HCT116 (cell line): ENCODE measurements around the gene VPS26A. TPM values are rescaled to one million over a fixed set of nuclear protein-coding genes. Genes with fewer than 3 reads are reported as not detected.

Experiments
- ATAC-seq: fragments of 200-7000 bp; cut with Tn5 transposase; 2 replicates; pipeline ENCODE4 v1.9.1; 2020; ENCODE audit warnings: mild to moderate bottlenecking, moderate library complexity
- BruUV-seq: library from RNA; stranded (reverse); fragments of 400-500 nt; replicated peaks from 2 replicates; lab custom pipeline; 2021; lab: Mats Ljungman, UMichigan
- CTCF ChIA-PET: fragments of 300-600 bp; sonication (Branson Sonifier 250); formaldehyde crosslinking; loops from one replicate; lab custom pipeline; 2021; ENCODE audit warnings: antibody characterized with exemption; lab: Charles Lee
- POLR2A ChIA-PET: fragments of 300-600, 350-600 bp; sonication (Branson Sonifier 250); formaldehyde crosslinking; loops from one replicate; lab custom pipeline; 2021; ENCODE audit warnings: antibody characterized with exemption; lab: Charles Lee
- RAD21 ChIA-PET, 2 experiments: fragments of 300-600 bp; sonication (Branson Sonifier 250); formaldehyde crosslinking; loops; one replicate each; lab custom pipeline; 2023; ENCODE audit warnings: low total read pairs in 2 of 2; ENCODE audit not compliant: uncharacterized antibody in 2 of 2, unreplicated experiment in 2 of 2, low non-redundant PET in 1 of 2; lab: Charles Lee
- DNase-seq: peaks from one replicate; pipeline ENCODE4 v3.0.0-alpha.2; 2010; ENCODE audit warnings: low read depth, low spot score
- H2AFZ ChIP-seq: fragments of 200-600 bp; shearing (Covaris generic), sonication (generic); 2 replicates; pipeline ENCODE4 v1.6.1; 2017; ENCODE audit warnings: low read depth, mixed run types, mixed read lengths, antibody characterized with exemption, low read length; ENCODE audit not compliant: poor library complexity, severe bottlenecking
- H3K27ac ChIP-seq: 2 replicates; pipeline ENCODE4 v1.5.1; 2012; ENCODE audit warnings: low read depth, low read length
- H3K27me3 ChIP-seq: fragments of 200-600 bp; sonication (generic); 2 replicates; pipeline ENCODE4 v1.6.1; 2016; ENCODE audit warnings: mixed run types, low read length, mixed read lengths; ENCODE audit not compliant: insufficient read depth
- H3K36me3 ChIP-seq, 2 experiments: fragments of 200-500 bp in 1 of 2; fragments of 200-600 bp in 1 of 2; sonication (Bioruptor generic) in 1 of 2; sonication (generic) in 1 of 2; 2 replicates each; pipeline versions ENCODE4 v1.5.1 to v1.6.1; 2014 to 2016; ENCODE audit warnings: low read length in 2 of 2, inconsistent platforms in 1 of 2, mixed read lengths in 1 of 2, mixed run types in 1 of 2; ENCODE audit not compliant: insufficient read depth in 2 of 2, control insufficient read depth in 1 of 2
- H3K4me1 ChIP-seq, 2 experiments: fragments of 200-600 bp in 1 of 2; sonication (generic) in 1 of 2; 2 replicates each; pipeline versions ENCODE4 v1.5.1 to v1.6.1; 2012 to 2017; ENCODE audit warnings: low read length in 2 of 2, inconsistent platforms in 1 of 2, mild to moderate bottlenecking in 1 of 2, mixed read lengths in 1 of 2, mixed run types in 1 of 2, moderate library complexity in 1 of 2; ENCODE audit not compliant: insufficient read depth in 2 of 2, control insufficient read depth in 1 of 2
- H3K4me2 ChIP-seq: fragments of 200-600 bp; sonication (generic); 2 replicates; pipeline ENCODE4 v1.6.1; 2017; ENCODE audit warnings: mixed run types, low read length, mixed read lengths
- H3K4me3 ChIP-seq, 2 experiments: fragments of 200-600 bp in 1 of 2; sonication (generic) in 1 of 2; replicated peaks in 1 of 2; 2 replicates each; pipeline ENCODE4 v1.5.1; 2011 to 2016; ENCODE audit warnings: low read length in 2 of 2, control low read depth in 1 of 2, low read depth in 1 of 2, mild to moderate bottlenecking in 1 of 2, mixed read lengths in 1 of 2, mixed run types in 1 of 2
- H3K79me2 ChIP-seq: fragments of 200-600 bp; sonication (generic); 2 replicates; pipeline ENCODE4 v1.6.1; 2017; ENCODE audit warnings: mild to moderate bottlenecking, mixed run types, low read length, moderate library complexity, mixed read lengths; ENCODE audit not compliant: insufficient read depth
- H3K9ac ChIP-seq: fragments of 200-600 bp; sonication (generic); 2 replicates; pipeline ENCODE4 v1.6.1; 2016; ENCODE audit warnings: low read length, mixed read lengths
- H3K9me2 ChIP-seq: fragments of 200-600 bp; sonication (generic), shearing (Covaris generic); 2 replicates; pipeline ENCODE4 v1.6.1; 2017; ENCODE audit warnings: mixed run types, mild to moderate bottlenecking, moderate library complexity; ENCODE audit not compliant: insufficient read depth
- H3K9me3 ChIP-seq, 2 experiments: fragments of 200-500 bp in 1 of 2; fragments of 200-600 bp in 1 of 2; sonication (Bioruptor generic) in 1 of 2; sonication (generic) in 1 of 2; 2 replicates each; pipeline ENCODE4 v1.6.1; 2014 to 2017; ENCODE audit warnings: low read length in 2 of 2, mixed read lengths in 2 of 2, inconsistent platforms in 1 of 2, low read depth in 1 of 2, mild to moderate bottlenecking in 1 of 2, mixed run types in 1 of 2, moderate library complexity in 1 of 2; ENCODE audit not compliant: control insufficient read depth in 1 of 2, insufficient read depth in 1 of 2
- H4K20me1 ChIP-seq: fragments of 200-600 bp; sonication (generic), shearing (Covaris generic); 2 replicates; pipeline ENCODE4 v1.6.1; 2017; ENCODE audit warnings: mixed run types, mild to moderate bottlenecking, moderate library complexity; ENCODE audit not compliant: insufficient read depth
- EGR1 ChIP-seq: IDR thresholded peaks from 2 replicates; pipeline ENCODE4 v1.6.1; 2012; ENCODE audit warnings: low read depth
- ELF1 ChIP-seq: IDR thresholded peaks from 2 replicates; pipeline ENCODE4 v1.6.1; 2012; ENCODE audit warnings: low read depth, borderline replicate concordance
- EZH2 ChIP-seq: fragments of 200-600 bp; sonication (generic); IDR thresholded peaks from 2 replicates; pipeline ENCODE4 v1.6.1; 2017; ENCODE audit warnings: antibody characterized with exemption, mixed run types
- EZH2phosphoT487 ChIP-seq: fragments of 200-600 bp; IDR thresholded peaks from 2 replicates; pipeline ENCODE4 v1.6.1; 2018; ENCODE audit warnings: antibody characterized with exemption, borderline replicate concordance
- FOSL1 ChIP-seq: IDR thresholded peaks from 2 replicates; pipeline ENCODE4 v1.6.1; 2012; ENCODE audit warnings: low read depth
- JUND ChIP-seq: IDR thresholded peaks from 2 replicates; pipeline ENCODE4 v1.6.1; 2012
- POLR2A ChIP-seq: IDR thresholded peaks from 2 replicates; pipeline ENCODE4 v1.7.0; 2011; ENCODE audit warnings: borderline replicate concordance; ENCODE audit not compliant: insufficient read depth, insufficient read length; ENCODE audit errors: extremely low read depth
- RAD21 ChIP-seq: IDR thresholded peaks from 2 replicates; pipeline ENCODE4 v1.6.1; 2012; ENCODE audit warnings: low read depth, mild to moderate bottlenecking
- REST ChIP-seq: IDR thresholded peaks from 2 replicates; pipeline ENCODE4 v1.6.1; 2012; ENCODE audit warnings: low read depth
- SIN3A ChIP-seq: IDR thresholded peaks from 2 replicates; pipeline ENCODE4 v1.6.1; 2012; ENCODE audit warnings: low read depth
- SP1 ChIP-seq: IDR thresholded peaks from 2 replicates; pipeline ENCODE4 v1.6.1; 2012; ENCODE audit warnings: low read depth
- SRF ChIP-seq: IDR thresholded peaks from 2 replicates; pipeline ENCODE4 v1.6.1; 2012; ENCODE audit warnings: low read depth
- YY1 ChIP-seq: IDR thresholded peaks from 2 replicates; pipeline ENCODE4 v1.6.1; 2011; ENCODE audit warnings: low read length, low read depth, moderate library complexity, mild to moderate bottlenecking; ENCODE audit not compliant: insufficient replicate concordance; ENCODE audit errors: extremely low read depth
- ZBTB33 ChIP-seq: IDR thresholded peaks from 2 replicates; pipeline ENCODE4 v1.6.1; 2011; ENCODE audit warnings: mild to moderate bottlenecking, low read length, moderate library complexity; ENCODE audit not compliant: insufficient replicate concordance; ENCODE audit errors: extremely low read depth
- ZNF274 ChIP-seq: fragments of 200-500 bp; sonication (Bioruptor generic); IDR thresholded peaks from 2 replicates; pipeline ENCODE4 v1.6.1; 2014; ENCODE audit warnings: mild to moderate bottlenecking, low read depth, low read length, inconsistent platforms
- intact Hi-C: fragments of 100-400 bp; cut with micrococcal nuclease; formaldehyde crosslinking; loops from 2 replicates; pipeline ENCODE4 v1.10.0; 2022
- total RNA-seq: library from RNA; stranded (reverse); gene quantifications from one replicate; pipeline ENCODE4 v1.2.1, GENCODE V29; 2021; ENCODE audit not compliant: unreplicated experiment

VPS26A gene
- total RNA-seq, 1 experiment from 2014 or later, result 65.1 TPM

GRCh38 chr10:69214666-69215131 is 90.7 kb downstream of the VPS26A start:
- CTCF ChIA-PET, result interaction anchor here (1.7 kb wide), 1 partner anchor 10 kb away, joined by 3 read pairs; no protein-coding TSS in a partner anchor
- Histone ChIP-seq H4K20me1 (no peaks in the 10 kb centered on the region), H3K9me2 (no peaks in the 10 kb centered on the region), H3K27ac (no peak overlapping the region), H3K27me3 (no peaks in the 10 kb centered on the region), H3K79me2 (no peaks in the 10 kb centered on the region), H3K4me2 (no peak overlapping the region), H2AFZ (no peak overlapping the region), H3K4me1 (peaks cover 28 to 36% of the 10 kb centered on the region in 2 experiments), H3K9ac (no peak overlapping the region), H3K36me3 (no peaks in the 10 kb centered on the region), H3K4me3 (no peak overlapping the region), H3K9me3 (no peaks in the 10 kb centered on the region)
- RAD21 ChIA-PET, result no interaction called here
- DNase-seq (no peak), ATAC-seq (no peak)
- POLR2A ChIA-PET, result no interaction called here
- intact Hi-C loops, result loop anchor here (10.0 kb wide), 1 partner anchor 210 kb away; no protein-coding TSS in a partner anchor
- BruUV-seq, result no TSS peak
- TF ChIP-seq ELF1, result no peak
- no peak for TF ChIP-seq FOSL1

GRCh38 chr10:69215405-69216171 is 91.6 kb downstream of the VPS26A start:
- H4K20me1 ChIP-seq, result no peaks in the 10 kb centered on the region
- no peak overlapping the region for H3K27ac ChIP-seq
- H3K9me3 ChIP-seq, result no peaks in the 10 kb centered on the region
- no peaks in the 10 kb centered on the region for H3K79me2 ChIP-seq
- H2AFZ ChIP-seq, result no peak overlapping the region
- RAD21 ChIA-PET, result no interaction called here
- no peak for ATAC-seq
- no peak overlapping the region for H3K4me3 ChIP-seq
- no peaks in the 10 kb centered on the region for H3K9me2 ChIP-seq
- DNase-seq, result no peak
- CTCF ChIA-PET, result no interaction called here
- H3K9ac ChIP-seq, result no peak overlapping the region
- peaks cover 29 to 44% of the 10 kb centered on the region in 2 experiments for H3K4me1 ChIP-seq
- intact Hi-C loops, result loop anchor here (10.0 kb wide), 1 partner anchor 211 kb away; no protein-coding TSS in a partner anchor
- POLR2A ChIA-PET, result no interaction called here
- H3K36me3 ChIP-seq, result no peaks in the 10 kb centered on the region
- H3K4me2 ChIP-seq, result no peak overlapping the region
- H3K27me3 ChIP-seq, result no peaks in the 10 kb centered on the region
- no TSS peak for BruUV-seq
- TF ChIP-seq YY1, result no peak
- no peak for TF ChIP-seq ZBTB33
- no peak for TF ChIP-seq EGR1
- no peak for TF ChIP-seq POLR2A
- TF ChIP-seq ZNF274, result no peak
- TF ChIP-seq SP1, result no peak
- no peak for TF ChIP-seq RAD21
- no peak for TF ChIP-seq SRF
- TF ChIP-seq REST, result no peak
- no peak for TF ChIP-seq SIN3A
- TF ChIP-seq EZH2, result no peak
- no peak for TF ChIP-seq EZH2phosphoT487
- TF ChIP-seq JUND, result no peak
